HepG2 (cell line): ENCODE results near the gene PLVAP. TPM values are rescaled to one million over a fixed set of nuclear protein-coding genes. Genes with fewer than 3 reads are reported as not detected.

Experiments used
- FUBP1 ChIP-seq: sonication (generic); formaldehyde crosslinking; IDR thresholded peaks from 2 replicates; pipeline ENCODE4 v1.5.1; 2020; ENCODE audit warnings: missing genetic modification reagents, mild to moderate bottlenecking, borderline replicate concordance
- HNRNPL ChIP-seq: fragments of 200-400 bp; formaldehyde crosslinking; IDR thresholded peaks from 2 replicates; pipeline ENCODE4 v1.6.1; 2017; ENCODE audit warnings: mild to moderate bottlenecking, low read depth, low read length
- MEIS1 ChIP-seq: sonication (generic); formaldehyde crosslinking; IDR thresholded peaks from 2 replicates; pipeline ENCODE4 v1.9.0; 2021; ENCODE audit warnings: mild to moderate bottlenecking, missing genetic modification reagents, moderate library complexity, borderline replicate concordance
- MNT ChIP-seq: fragments of 450-650 bp; IDR thresholded peaks from 2 replicates; pipeline ENCODE4 v1.6.1; 2016
- MXI1 ChIP-seq: IDR thresholded peaks from 3 replicates; pipeline ENCODE4 v1.6.1; 2012; ENCODE audit warnings: low read depth, low read length, inconsistent platforms, borderline replicate concordance
- NFRKB ChIP-seq: fragments of 450-650 bp; IDR thresholded peaks from 2 replicates; pipeline ENCODE4 v1.6.1; 2017
- NFYB ChIP-seq: sonication (generic); formaldehyde crosslinking; IDR thresholded peaks from 2 replicates; pipeline ENCODE4 v1.4.0; 2020; ENCODE audit warnings: missing genetic modification reagents
- ONECUT2 ChIP-seq: sonication (generic); formaldehyde crosslinking; IDR thresholded peaks from 2 replicates; pipeline ENCODE4 v1.4.0; 2020; ENCODE audit warnings: missing genetic modification reagents
- SYNCRIP ChIP-seq: fragments of 200-400 bp; formaldehyde crosslinking; IDR thresholded peaks from 2 replicates; pipeline ENCODE4 v1.6.1; 2018; ENCODE audit warnings: mild to moderate bottlenecking, low read depth, low read length; ENCODE audit not compliant: insufficient read depth
- ZBTB8A ChIP-seq: sonication (generic); formaldehyde crosslinking; IDR thresholded peaks from 2 replicates; pipeline ENCODE4 v1.4.0; 2020; ENCODE audit warnings: mild to moderate bottlenecking, low read depth, missing genetic modification reagents, borderline replicate concordance
- ZFP37 ChIP-seq: sonication (generic); formaldehyde crosslinking; IDR thresholded peaks from 2 replicates; pipeline ENCODE4 v1.4.0; 2020; ENCODE audit warnings: missing genetic modification reagents, borderline replicate concordance
- ZMYM4 ChIP-seq: sonication (generic); formaldehyde crosslinking; IDR thresholded peaks from 2 replicates; pipeline ENCODE4 v1.8.1; 2023; ENCODE audit warnings: mild to moderate bottlenecking, missing genetic modification reagents
- ZNF292 ChIP-seq: sonication (generic); formaldehyde crosslinking; IDR thresholded peaks from 2 replicates; pipeline ENCODE4 v1.8.1; 2022; ENCODE audit warnings: mild to moderate bottlenecking, low read depth, missing genetic modification reagents, borderline replicate concordance
- ZNF549 ChIP-seq: sonication (generic); formaldehyde crosslinking; IDR thresholded peaks from 2 replicates; pipeline ENCODE4 v1.5.0; 2020; ENCODE audit warnings: missing genetic modification reagents
- ZNF567 ChIP-seq: sonication (generic); formaldehyde crosslinking; IDR thresholded peaks from 2 replicates; pipeline ENCODE4 v1.8.1; 2023; ENCODE audit warnings: mild to moderate bottlenecking, missing genetic modification reagents, borderline replicate concordance
- polyA plus RNA-seq, 8 experiments: library from polyadenylated mRNA; depleted of rRNA in 3 of 8; stranded (reverse) in 7 of 8; unstranded in 1 of 8; fragments of >200 nt; fragmentation: Illumina TruSeq in 4 of 8; extraction: Trizol in 4 of 8; gene quantifications; 2 replicates each; pipeline versions ENCODE4 v1.2.1 to v1.2.3, GENCODE V29; 2011 to 2016; ENCODE audit warnings: low read depth in 4 of 8, missing spikeins in 1 of 8, mixed read lengths in 1 of 8; ENCODE audit not compliant: insufficient read depth in 1 of 8
- total RNA-seq, 5 experiments: library from RNA; depleted of rRNA; stranded (reverse); fragments of >200 nt; fragmentation: Illumina TruSeq; extraction: Trizol; gene quantifications; 2 replicates each; pipeline ENCODE4 v1.2.3, GENCODE V29; 2016; ENCODE audit warnings: low read depth in 1 of 5
- TF ChIP-seq, protein P1 (sequence below): sonication (generic); formaldehyde crosslinking; IDR thresholded peaks from 2 replicates; pipeline ENCODE4 v1.8.1; 2023; ENCODE audit warnings: mild to moderate bottlenecking, missing genetic modification reagents, borderline replicate concordance
- TF ChIP-seq, protein P2 (sequence below): sonication (generic); formaldehyde crosslinking; IDR thresholded peaks from 2 replicates; pipeline ENCODE4 v1.4.0; 2020; ENCODE audit warnings: low read depth, missing genetic modification reagents
- TF ChIP-seq, protein P3 (sequence below): sonication (generic); formaldehyde crosslinking; IDR thresholded peaks from 2 replicates; pipeline ENCODE4 v1.4.0; 2020; ENCODE audit warnings: missing genetic modification reagents, borderline replicate concordance

Gene PLVAP
- total and polyA plus RNA-seq, 2 of the 13 experiments (the other 11 are each of a cell fraction or from before 2014, with no cell fraction given), result 0.26 TPM; not detected in 1

DNA sequence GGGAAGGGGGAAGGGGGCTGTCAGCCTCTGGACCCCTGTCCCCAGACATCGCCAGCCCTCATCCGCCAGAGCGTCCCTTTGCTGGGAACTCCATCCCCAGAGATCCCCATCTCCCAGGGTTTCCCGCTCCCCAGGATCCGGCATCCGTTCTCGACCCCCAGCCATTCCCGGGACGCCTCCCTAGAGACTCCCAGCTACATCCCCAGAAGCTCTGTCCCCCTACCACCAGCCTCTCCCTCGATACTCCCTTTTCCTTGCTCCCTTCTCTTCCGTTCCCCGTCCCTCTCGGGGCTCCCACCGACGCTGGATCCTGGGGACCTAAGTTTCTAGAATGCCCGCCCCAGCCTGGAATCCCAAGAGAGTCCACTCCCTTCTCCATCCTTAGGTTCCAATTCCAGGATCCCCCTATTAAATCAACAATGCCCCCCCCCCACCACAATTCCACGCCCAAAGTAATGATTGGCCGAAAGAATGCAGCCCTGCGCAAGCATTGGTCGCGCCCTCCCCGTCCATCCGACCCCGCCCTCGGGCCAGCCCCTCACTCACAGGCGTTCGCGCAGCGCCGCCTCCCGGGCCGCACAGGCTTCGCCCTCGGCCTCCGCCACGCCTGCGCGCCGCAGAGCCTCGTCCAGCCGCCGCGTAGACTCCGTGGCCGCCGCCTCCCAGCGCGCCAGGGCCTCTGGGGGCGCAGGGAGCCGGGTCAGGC, 13.7 kb upstream of the PLVAP start (continued):
- TF ChIP-seq HNRNPL, result no peak
- no peak for TF ChIP-seq ZNF292 (CRISPR knock-in tag)
- no peak for TF ChIP-seq MEIS1 (CRISPR knock-in tag)
- no peak for TF ChIP-seq SYNCRIP
- peak; percentile 85 for TF ChIP-seq ZMYM4 (CRISPR knock-in tag)
- peak; percentile 23; the same call in 1 of the 2 replicates for TF ChIP-seq ZNF567
- TF ChIP-seq MXI1, result peak; percentile 61; the same call in 1 of the 3 replicates
- TF ChIP-seq, protein P1, sequence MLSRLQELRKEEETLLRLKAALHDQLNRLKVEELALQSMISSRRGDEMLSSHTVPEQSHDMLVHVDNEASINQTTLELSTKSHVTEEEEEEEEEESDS (CRISPR knock-in tag), result no peak
- no peak for TF ChIP-seq ZNF549 (CRISPR knock-in tag)
- TF ChIP-seq, protein P2, sequence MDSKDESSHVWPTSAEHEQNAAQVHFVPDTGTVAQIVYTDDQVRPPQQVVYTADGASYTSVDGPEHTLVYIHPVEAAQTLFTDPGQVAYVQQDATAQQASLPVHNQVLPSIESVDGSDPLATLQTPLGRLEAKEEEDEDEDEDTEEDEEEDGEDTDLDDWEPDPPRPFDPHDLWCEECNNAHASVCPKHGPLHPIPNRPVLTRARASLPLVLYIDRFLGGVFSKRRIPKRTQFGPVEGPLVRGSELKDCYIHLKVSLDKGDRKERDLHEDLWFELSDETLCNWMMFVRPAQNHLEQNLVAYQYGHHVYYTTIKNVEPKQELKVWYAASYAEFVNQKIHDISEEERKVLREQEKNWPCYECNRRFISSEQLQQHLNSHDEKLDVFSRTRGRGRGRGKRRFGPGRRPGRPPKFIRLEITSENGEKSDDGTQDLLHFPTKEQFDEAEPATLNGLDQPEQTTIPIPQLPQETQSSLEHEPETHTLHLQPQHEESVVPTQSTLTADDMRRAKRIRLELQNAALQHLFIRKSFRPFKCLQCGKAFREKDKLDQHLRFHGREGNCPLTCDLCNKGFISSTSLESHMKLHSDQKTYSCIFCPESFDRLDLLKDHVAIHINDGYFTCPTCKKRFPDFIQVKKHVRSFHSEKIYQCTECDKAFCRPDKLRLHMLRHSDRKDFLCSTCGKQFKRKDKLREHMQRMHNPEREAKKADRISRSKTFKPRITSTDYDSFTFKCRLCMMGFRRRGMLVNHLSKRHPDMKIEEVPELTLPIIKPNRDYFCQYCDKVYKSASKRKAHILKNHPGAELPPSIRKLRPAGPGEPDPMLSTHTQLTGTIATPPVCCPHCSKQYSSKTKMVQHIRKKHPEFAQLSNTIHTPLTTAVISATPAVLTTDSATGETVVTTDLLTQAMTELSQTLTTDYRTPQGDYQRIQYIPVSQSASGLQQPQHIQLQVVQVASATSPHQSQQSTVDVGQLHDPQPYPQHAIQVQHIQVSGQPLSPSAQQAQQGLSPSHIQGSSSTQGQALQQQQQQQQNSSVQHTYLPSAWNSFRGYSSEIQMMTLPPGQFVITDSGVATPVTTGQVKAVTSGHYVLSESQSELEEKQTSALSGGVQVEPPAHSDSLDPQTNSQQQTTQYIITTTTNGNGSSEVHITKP (CRISPR knock-in tag), result no peak
- no peak for TF ChIP-seq ZFP37
- no peak for TF ChIP-seq MNT
- TF ChIP-seq, protein P3, sequence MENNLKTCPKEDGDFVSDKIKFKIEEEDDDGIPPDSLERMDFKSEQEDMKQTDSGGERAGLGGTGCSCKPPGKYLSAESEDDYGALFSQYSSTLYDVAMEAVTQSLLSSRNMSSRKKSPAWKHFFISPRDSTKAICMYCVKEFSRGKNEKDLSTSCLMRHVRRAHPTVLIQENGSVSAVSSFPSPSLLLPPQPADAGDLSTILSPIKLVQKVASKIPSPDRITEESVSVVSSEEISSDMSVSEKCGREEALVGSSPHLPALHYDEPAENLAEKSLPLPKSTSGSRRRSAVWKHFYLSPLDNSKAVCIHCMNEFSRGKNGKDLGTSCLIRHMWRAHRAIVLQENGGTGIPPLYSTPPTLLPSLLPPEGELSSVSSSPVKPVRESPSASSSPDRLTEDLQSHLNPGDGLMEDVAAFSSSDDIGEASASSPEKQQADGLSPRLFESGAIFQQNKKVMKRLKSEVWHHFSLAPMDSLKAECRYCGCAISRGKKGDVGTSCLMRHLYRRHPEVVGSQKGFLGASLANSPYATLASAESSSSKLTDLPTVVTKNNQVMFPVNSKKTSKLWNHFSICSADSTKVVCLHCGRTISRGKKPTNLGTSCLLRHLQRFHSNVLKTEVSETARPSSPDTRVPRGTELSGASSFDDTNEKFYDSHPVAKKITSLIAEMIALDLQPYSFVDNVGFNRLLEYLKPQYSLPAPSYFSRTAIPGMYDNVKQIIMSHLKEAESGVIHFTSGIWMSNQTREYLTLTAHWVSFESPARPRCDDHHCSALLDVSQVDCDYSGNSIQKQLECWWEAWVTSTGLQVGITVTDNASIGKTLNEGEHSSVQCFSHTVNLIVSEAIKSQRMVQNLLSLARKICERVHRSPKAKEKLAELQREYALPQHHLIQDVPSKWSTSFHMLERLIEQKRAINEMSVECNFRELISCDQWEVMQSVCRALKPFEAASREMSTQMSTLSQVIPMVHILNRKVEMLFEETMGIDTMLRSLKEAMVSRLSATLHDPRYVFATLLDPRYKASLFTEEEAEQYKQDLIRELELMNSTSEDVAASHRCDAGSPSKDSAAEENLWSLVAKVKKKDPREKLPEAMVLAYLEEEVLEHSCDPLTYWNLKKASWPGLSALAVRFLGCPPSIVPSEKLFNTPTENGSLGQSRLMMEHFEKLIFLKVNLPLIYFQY (CRISPR knock-in tag), result no peak
- TF ChIP-seq ONECUT2 (CRISPR knock-in tag), result no peak
- TF ChIP-seq NFRKB, result no peak
- TF ChIP-seq NFYB (CRISPR knock-in tag), result peak; percentile 82
- no peak for TF ChIP-seq FUBP1 (CRISPR knock-in tag)
- TF ChIP-seq ZBTB8A (CRISPR knock-in tag), result no peak
